ENCODE measurements around the gene ULK3.

Gene ULK3

GRCh38 chr15:74786551-74787165 is 56.3 kb downstream of the ULK3 start:
- in situ Hi-C loops (cut with MboI; ENCODE audit: low sequenced_read_pairs): no loop called here

All from HL-60/S4 (cell line).